Rectal smooth muscle tissue (tissue), 1 donor: ENCODE measurements around the gene EXOSC2.
A peak's percentile ranks its signal among the peaks of the same experiment; 100 is the strongest.

Source experiments
- H3K27ac ChIP-seq: one replicate; pipeline ENCODE4 v1.7.0; 2013; ENCODE audit warnings: low read depth, low read length, inconsistent platforms
- H3K27me3 ChIP-seq: one replicate; pipeline ENCODE4 v1.7.0; 2013; ENCODE audit warnings: low read length; ENCODE audit not compliant: control insufficient read depth, insufficient read depth
- H3K36me3 ChIP-seq: one replicate; pipeline ENCODE4 v1.7.0; 2013; ENCODE audit warnings: low read length; ENCODE audit not compliant: control insufficient read depth, insufficient read depth
- H3K4me1 ChIP-seq: one replicate; pipeline ENCODE4 v1.7.0; 2013; ENCODE audit warnings: low read length; ENCODE audit not compliant: control insufficient read depth, insufficient read depth
- H3K4me3 ChIP-seq: one replicate; pipeline ENCODE4 v1.7.0; 2013; ENCODE audit warnings: low read length
- H3K9ac ChIP-seq: one replicate; pipeline ENCODE4 v1.7.0; 2013; ENCODE audit warnings: low read length

EXOSC2 gene

DNA sequence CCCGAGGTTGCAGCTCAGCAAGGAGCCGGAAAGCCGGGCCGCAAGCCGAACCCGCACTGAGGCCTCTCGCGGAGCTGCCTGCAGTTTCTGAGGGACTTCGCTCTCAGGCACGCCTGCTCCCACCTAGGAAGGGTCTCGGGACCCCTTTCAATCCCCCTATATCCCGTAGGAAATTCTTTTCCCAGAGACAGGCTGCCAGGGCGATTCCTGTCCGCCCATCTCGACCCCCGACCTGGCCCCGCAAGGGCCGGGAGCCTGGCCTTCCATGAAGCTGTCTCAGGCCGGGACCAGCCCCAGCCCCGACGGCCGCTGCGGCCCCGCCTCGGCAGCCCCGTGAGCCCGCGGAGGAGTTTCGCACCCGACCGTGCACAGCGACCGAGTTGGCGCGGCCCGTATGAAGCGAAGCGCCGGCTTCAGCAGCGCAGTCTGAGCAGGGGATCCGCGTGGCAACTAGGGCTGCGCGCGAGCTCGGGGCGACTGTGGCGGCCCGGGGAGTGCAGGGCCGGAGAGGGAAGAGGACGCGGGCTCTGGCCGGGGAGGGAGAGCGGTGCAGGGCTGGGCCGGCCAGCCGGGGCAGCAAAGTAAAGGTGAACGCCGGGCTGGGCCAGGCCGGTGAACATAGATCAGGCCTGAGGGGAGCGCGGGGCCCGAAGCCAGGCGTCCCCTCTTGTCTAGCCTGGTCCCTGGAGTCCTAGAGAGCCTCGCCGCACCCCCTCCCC lies 30.2 kb upstream of the EXOSC2 start:
- no peaks in the 10 kb centered on the region for H3K4me1 ChIP-seq
- H3K4me3 ChIP-seq, result peak overlapping the region; percentile 48

GRCh38 chr9:130663977-130664250 lies 29.7 kb upstream of the EXOSC2 start:
- H3K27me3 ChIP-seq, result peaks cover 61% of the 10 kb centered on the region
- no peak overlapping the region for H3K9ac ChIP-seq
- no peak overlapping the region for H3K4me3 ChIP-seq
- no peaks in the 10 kb centered on the region for H3K4me1 ChIP-seq
- H3K27ac ChIP-seq, result no peak overlapping the region
- H3K36me3 ChIP-seq, result no peaks in the 10 kb centered on the region

More for the DNA sequence above, 30.2 kb upstream of the EXOSC2 start:
- no peak overlapping the region for H3K9ac ChIP-seq
- H3K27me3 ChIP-seq, result peaks cover 66% of the 10 kb centered on the region
- H3K27ac ChIP-seq, result no peak overlapping the region
- H3K36me3 ChIP-seq, result no peaks in the 10 kb centered on the region

GRCh38 chr9:130664251-130665028 lies 29.1 kb upstream of the EXOSC2 start, which contains the start of gene PRDM12:
PRDM12 (plus strand) TSS chr9:130664594; CDS start chr9:130664654, 60 bp downstream.
- Histone ChIP-seq H3K27me3 (peaks cover 58% of the 10 kb centered on the region), H3K36me3 (no peaks in the 10 kb centered on the region), H3K27ac (no peak within 1 kb of the TSS), H3K4me3 (peak within 1 kb of the TSS; percentile 15), H3K9ac (no peak within 1 kb of the TSS), H3K4me1 (no peaks in the 10 kb centered on the region)

- H3K4me3 ChIP-seq, result no peak overlapping the region
- H3K27me3 ChIP-seq, result peaks cover 58% of the 10 kb centered on the region
- H3K36me3 ChIP-seq, result no peaks in the 10 kb centered on the region
- no peaks in the 10 kb centered on the region for H3K4me1 ChIP-seq
- no peak overlapping the region for H3K27ac ChIP-seq
- H3K9ac ChIP-seq, result no peak overlapping the region
These were observed 28.6 kb upstream of the EXOSC2 start for GRCh38 chr9:130665029-130665430.

DNA sequence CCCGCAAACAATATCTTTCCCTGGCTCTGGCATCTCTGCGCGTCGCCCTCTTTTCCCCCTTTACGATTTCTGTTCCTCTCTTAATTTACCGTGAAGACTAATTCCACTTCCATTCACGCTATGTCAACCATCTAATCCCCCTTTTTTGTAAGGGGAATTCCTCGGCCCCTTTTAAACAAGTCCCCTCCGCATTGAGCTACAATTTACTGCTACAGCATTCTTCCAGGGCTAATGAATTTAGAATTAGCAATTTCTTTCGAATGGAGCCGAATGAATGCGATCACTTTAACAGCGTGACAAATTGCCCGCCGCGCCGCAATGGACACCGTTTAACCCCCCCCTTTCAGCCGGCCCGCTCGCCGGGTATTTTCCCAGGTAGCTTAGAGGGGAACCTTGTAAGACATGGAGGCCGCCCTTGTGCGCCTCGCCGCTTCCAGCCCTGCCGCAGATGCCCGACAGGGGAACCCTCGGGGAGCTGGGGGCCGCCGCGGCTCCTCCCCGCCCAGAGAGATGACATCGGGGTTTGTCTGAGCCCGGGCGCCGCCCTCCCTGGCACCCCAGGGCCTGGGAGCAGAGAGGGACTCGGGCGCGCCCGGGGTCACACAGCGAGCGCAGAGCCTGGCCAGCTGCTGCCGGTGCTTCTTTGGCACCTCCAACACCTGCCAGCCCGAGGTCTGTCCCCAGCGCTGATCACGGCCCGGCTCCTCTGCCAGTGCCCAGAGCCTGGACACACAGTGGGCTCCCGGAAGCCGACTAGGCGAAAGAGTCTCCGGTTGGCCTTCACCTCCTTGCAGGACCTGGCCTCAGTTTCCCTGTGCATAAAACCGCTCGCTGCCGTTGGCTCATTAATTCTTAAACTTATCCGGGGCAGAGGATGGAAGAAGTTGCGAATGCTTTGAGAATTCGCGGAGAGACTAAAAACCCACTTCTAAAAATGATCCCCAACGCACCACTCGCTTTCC lies 27.9 kb upstream of the EXOSC2 start:
- no peak overlapping the region for H3K9ac ChIP-seq
- no peak overlapping the region for H3K27ac ChIP-seq
- H3K27me3 ChIP-seq, result peaks cover 58% of the 10 kb centered on the region
- no peaks in the 10 kb centered on the region for H3K4me1 ChIP-seq
- no peaks in the 10 kb centered on the region for H3K36me3 ChIP-seq
- no peak overlapping the region for H3K4me3 ChIP-seq

DNA sequence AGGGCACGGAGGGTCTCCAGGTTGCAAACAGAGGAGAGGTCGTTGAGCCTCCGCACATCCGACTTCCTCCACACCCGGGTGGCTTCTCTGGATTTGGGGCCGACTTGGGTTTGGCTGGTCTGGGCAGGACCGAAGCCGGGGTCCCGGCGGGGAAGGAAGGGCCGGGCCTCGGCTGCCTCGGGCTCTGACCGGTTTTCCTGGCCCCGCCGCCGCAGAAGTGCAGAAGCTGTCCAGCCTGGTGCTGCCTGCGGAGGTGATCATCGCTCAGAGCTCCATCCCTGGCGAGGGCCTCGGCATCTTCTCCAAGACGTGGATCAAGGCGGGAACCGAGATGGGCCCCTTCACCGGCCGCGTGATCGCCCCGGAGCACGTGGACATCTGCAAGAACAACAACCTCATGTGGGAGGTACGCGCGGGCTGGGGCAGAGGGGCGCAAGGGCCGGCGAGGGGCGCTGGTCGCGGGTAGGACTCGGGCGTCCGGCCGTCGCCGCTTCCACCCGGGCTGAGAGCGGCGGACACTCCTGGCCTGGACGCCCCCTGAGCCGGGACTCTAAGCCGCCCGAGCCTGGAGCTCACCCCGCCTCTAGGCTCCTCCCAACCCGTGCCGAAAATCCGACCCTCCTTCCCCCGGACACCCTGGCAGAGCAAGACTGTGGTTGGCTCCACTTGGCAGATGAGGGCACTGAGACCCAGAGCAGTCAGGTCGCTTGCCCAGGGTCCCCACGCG lies 27.0 kb upstream of the EXOSC2 start:
- Histone ChIP-seq H3K27me3 (peaks cover 57% of the 10 kb centered on the region), H3K9ac (no peak overlapping the region), H3K27ac (no peak overlapping the region), H3K4me1 (no peaks in the 10 kb centered on the region), H3K36me3 (no peaks in the 10 kb centered on the region), H3K4me3 (no peak overlapping the region)

DNA sequence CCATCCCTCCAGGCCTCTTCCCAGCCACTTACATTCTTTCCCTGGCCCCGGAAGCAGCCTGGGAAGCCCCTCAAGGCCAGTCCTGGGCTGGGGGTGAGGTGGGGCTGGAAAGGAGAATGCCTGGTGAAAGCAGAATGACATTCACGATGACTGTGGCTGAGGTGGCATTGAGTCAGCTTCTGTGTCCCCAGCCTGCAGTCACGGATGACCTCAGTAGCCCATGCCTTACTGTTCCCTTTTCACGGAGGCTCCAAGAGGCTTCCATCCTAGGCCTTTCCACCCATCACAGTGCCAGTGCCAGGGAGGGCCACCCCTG lies 26.5 kb upstream of the EXOSC2 start:
- Histone ChIP-seq H3K27me3 (peaks cover 52% of the 10 kb centered on the region), H3K27ac (no peak overlapping the region), H3K4me1 (no peaks in the 10 kb centered on the region), H3K9ac (no peak overlapping the region), H3K36me3 (no peaks in the 10 kb centered on the region), H3K4me3 (no peak overlapping the region)

DNA sequence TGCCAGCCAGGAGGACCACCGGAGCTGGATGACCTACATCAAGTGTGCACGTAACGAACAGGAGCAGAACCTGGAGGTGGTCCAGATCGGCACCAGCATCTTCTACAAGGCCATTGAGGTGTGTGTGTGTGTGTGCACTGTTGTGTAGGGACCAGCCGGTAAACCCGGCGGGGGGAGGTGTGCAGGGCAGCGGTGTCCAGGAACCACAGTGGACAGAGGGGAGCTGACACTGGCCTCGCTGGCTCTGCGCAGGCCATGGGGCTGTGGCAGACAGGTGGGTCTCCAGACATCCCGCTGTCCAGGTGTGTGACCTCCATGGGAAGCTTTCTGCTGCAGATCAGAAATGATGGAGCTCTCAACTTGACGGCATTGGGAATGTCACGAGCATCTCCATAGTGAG lies 25.4 kb upstream of the EXOSC2 start:
- Histone ChIP-seq H3K27me3 (peaks cover 40% of the 10 kb centered on the region), H3K27ac (no peak overlapping the region), H3K4me3 (no peak overlapping the region), H3K9ac (no peak overlapping the region), H3K4me1 (no peaks in the 10 kb centered on the region), H3K36me3 (no peaks in the 10 kb centered on the region)

DNA sequence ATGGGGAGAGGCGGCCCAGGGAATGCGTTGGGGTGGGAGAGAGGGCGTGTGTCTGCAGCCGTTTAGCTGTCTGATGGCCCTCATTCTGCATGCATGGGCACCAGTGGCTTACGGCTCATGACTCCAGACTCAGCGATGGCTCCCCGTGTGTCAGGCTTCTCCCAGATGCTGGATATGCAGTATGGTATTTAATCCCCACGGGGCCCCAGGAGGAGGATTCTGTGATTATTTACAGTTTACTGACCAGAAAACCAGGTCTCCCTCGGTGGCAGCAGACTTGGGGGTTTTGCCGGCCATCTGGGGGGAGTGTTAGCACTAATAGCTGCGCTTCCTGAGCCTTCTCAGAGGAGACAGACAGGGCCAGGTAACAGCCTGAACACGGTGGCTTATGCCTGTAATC lies 24.9 kb upstream of the EXOSC2 start:
- Histone ChIP-seq H3K27me3 (peaks cover 36% of the 10 kb centered on the region), H3K4me3 (no peak overlapping the region), H3K27ac (no peak overlapping the region), H3K9ac (no peak overlapping the region), H3K36me3 (no peaks in the 10 kb centered on the region), H3K4me1 (no peaks in the 10 kb centered on the region)

- Histone ChIP-seq H3K4me3 (no peak overlapping the region), H3K9ac (no peak overlapping the region), H3K36me3 (no peaks in the 10 kb centered on the region), H3K27ac (no peak overlapping the region), H3K4me1 (no peaks in the 10 kb centered on the region), H3K27me3 (peaks cover 24% of the 10 kb centered on the region)
These were observed 23.6 kb upstream of the EXOSC2 start for GRCh38 chr9:130669965-130670364.

DNA sequence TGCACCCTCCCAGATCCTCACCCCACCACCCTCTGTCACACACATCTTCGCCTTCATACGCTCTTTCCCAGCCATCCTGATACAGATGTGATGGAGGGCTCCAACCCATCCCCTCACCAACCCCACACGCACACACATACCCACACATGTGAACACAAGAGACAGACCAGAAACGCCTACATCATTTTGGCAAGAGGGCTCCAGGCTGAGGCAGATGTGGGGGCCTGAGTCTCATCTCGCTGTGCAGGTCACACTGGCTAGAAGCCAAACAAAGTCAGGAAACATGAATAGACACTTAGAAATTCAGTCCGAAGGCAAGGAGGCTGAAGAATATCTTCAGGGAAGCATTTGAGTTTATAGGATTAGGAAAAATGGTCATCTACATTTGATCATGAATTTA lies 22.9 kb upstream of the EXOSC2 start:
- H3K36me3 ChIP-seq, result no peaks in the 10 kb centered on the region
- peaks cover 24% of the 10 kb centered on the region for H3K27me3 ChIP-seq
- no peak overlapping the region for H3K27ac ChIP-seq
- H3K9ac ChIP-seq, result no peak overlapping the region
- no peaks in the 10 kb centered on the region for H3K4me1 ChIP-seq
- H3K4me3 ChIP-seq, result no peak overlapping the region

DNA sequence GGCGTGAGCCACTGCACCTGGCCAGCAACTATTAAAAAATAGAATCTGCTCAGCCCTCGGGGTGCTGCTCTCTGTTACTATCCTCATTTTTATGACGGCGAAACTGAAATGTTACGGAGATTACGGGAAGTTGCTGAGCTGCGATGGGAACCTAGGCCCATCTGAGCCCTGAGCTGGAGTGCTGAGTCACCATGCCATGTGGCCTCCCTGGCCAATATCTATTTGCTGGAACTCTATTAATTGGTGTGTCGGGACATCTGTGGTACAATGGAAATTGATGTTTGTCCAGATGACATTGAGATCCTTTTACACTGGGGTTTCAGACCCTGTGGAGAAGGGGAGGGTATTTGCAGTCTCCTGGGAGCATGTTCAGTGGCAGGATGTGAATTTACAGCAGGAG lies 21.1 kb upstream of the EXOSC2 start:
- H3K9ac ChIP-seq, result no peak overlapping the region
- no peak overlapping the region for H3K4me3 ChIP-seq
- no peak overlapping the region for H3K27ac ChIP-seq
- no peaks in the 10 kb centered on the region for H3K36me3 ChIP-seq
- H3K4me1 ChIP-seq, result no peaks in the 10 kb centered on the region
- peaks cover 7% of the 10 kb centered on the region for H3K27me3 ChIP-seq
